GM23338 (cell line): Measurements from ENCODE around the gene SOD2. TPM values are rescaled to one million over a fixed set of nuclear protein-coding genes. Genes with fewer than 3 reads are reported as not detected.
"Not testable (repeated sequence)": the region's sequence is repeated elsewhere in the genome, so short reads cannot be mapped to it uniquely, and the experiment has no call there.

Source experiments
- ATAC-seq: fragments of 200-7000 bp; cut with Tn5 transposase; 3 replicates; pipeline ENCODE4 v1.9.1; 2020
- DNase-seq: peaks from one replicate; pipeline ENCODE4 v3.0.0-alpha.2; 2015; ENCODE audit warnings: low spot score
- H2AFZ ChIP-seq: fragments of 200-600 bp; sonication (generic); 2 replicates; pipeline ENCODE4 v1.8.0; 2016; ENCODE audit warnings: antibody characterized with exemption, mild to moderate bottlenecking, moderate library complexity
- H3F3A ChIP-seq: fragments of 200-600 bp; sonication (generic); replicated peaks from 2 replicates; pipeline ENCODE4 v1.8.0; 2017; ENCODE audit warnings: antibody characterized with exemption, mixed run types, low read depth
- H3K27ac ChIP-seq: fragments of 200-600 bp; sonication (generic); 2 replicates; pipeline ENCODE4 v1.6.1; 2016; ENCODE audit warnings: low read depth
- H3K27me3 ChIP-seq: fragments of 200-600 bp; sonication (generic); 2 replicates; pipeline ENCODE4 v1.8.0; 2016; ENCODE audit warnings: mild to moderate bottlenecking, mixed run types, moderate library complexity; ENCODE audit not compliant: insufficient read depth
- H3K36me3 ChIP-seq: fragments of 200-600 bp; sonication (generic); 2 replicates; pipeline ENCODE4 v1.8.0; 2016; ENCODE audit warnings: mild to moderate bottlenecking; ENCODE audit not compliant: insufficient read depth
- H3K4me1 ChIP-seq: fragments of 200-600 bp; sonication (generic); 2 replicates; pipeline ENCODE4 v1.8.0; 2016; ENCODE audit warnings: mild to moderate bottlenecking, moderate library complexity; ENCODE audit not compliant: insufficient read depth
- H3K4me2 ChIP-seq: fragments of 200-600 bp; sonication (generic); 2 replicates; pipeline ENCODE4 v1.7.1; 2017; ENCODE audit warnings: mixed run types
- H3K4me3 ChIP-seq: fragments of 200-600 bp; sonication (generic); 2 replicates; pipeline ENCODE4 v1.6.1; 2016; ENCODE audit warnings: mixed run types
- H3K79me2 ChIP-seq: fragments of 200-600 bp; sonication (generic); replicated peaks from 2 replicates; pipeline ENCODE4 v1.8.0; 2017; ENCODE audit warnings: mild to moderate bottlenecking; ENCODE audit not compliant: insufficient read depth
- H3K9me2 ChIP-seq: fragments of 200-600 bp; sonication (generic); 2 replicates; pipeline ENCODE4 v1.8.0; 2017; ENCODE audit not compliant: insufficient read depth
- H4K20me1 ChIP-seq: fragments of 200-600 bp; sonication (generic); replicated peaks from 2 replicates; pipeline ENCODE4 v1.8.0; 2017; ENCODE audit warnings: mild to moderate bottlenecking; ENCODE audit not compliant: insufficient read depth
- H3K27ac Mint-ChIP-seq: 2 replicates; pipeline ENCODE4 v1.8.0; 2020; ENCODE audit warnings: inconsistent platforms, mild to moderate bottlenecking, moderate library complexity, mixed read lengths
- H3K27me3 Mint-ChIP-seq: 3 replicates; pipeline ENCODE4 v1.8.0; 2022; ENCODE audit warnings: low read depth, mild to moderate bottlenecking, moderate library complexity, mixed read lengths, inconsistent platforms; ENCODE audit not compliant: insufficient read depth, poor library complexity
- H3K36me3 Mint-ChIP-seq: 3 replicates; pipeline ENCODE4 v1.8.0; 2021; ENCODE audit warnings: low read depth, mild to moderate bottlenecking, inconsistent platforms, moderate library complexity, mixed read lengths
- H3K4me1 Mint-ChIP-seq: 3 replicates; pipeline ENCODE4 v1.8.0; 2020; ENCODE audit warnings: mild to moderate bottlenecking, inconsistent platforms, mixed read lengths
- H3K4me3 Mint-ChIP-seq: 3 replicates; pipeline ENCODE4 v1.8.0; 2021; ENCODE audit warnings: moderate library complexity, mild to moderate bottlenecking, inconsistent platforms, mixed read lengths
- H3K9me3 Mint-ChIP-seq: 3 replicates; pipeline ENCODE4 v1.8.0; 2020; ENCODE audit warnings: moderate library complexity, mild to moderate bottlenecking, inconsistent platforms, mixed read lengths
- CREB1 ChIP-seq: fragments of 250-450 bp; sonication (Bioruptor Pico); IDR thresholded peaks from 2 replicates; pipeline ENCODE4 v1.5.0; 2020; ENCODE audit warnings: low read depth, mild to moderate bottlenecking, moderate library complexity
- JUNB ChIP-seq: IDR thresholded peaks from one replicate; pipeline ENCODE4 v1.6.1; 2016; ENCODE audit warnings: antibody characterized with exemption; ENCODE audit not compliant: unreplicated experiment
- polyA plus RNA-seq: library from polyadenylated mRNA; unstranded; fragments of >200 nt; fragmentation: Nextera tagmentation; extraction: Ambion mirVana; gene quantifications from 2 replicates; pipeline ENCODE4 v1.2.1, GENCODE V29; 2016
- total RNA-seq: library from RNA; depleted of rRNA; stranded (reverse); fragments of >200 nt; shearing (Covaris generic); gene quantifications from 2 replicates; pipeline ENCODE4 v1.2.3, GENCODE V29; 2014

Gene SOD2
- total and polyA plus RNA-seq, 2 experiments from 2014 or later: 44.1 to 73.0 TPM

- not testable (repeated sequence) for H3K4me3 ChIP-seq, H4K20me1 ChIP-seq, H3K79me2 ChIP-seq, H3K36me3 ChIP-seq, H3K4me1 ChIP-seq, H3K4me2 ChIP-seq, H3K27ac Mint-ChIP-seq, H3K27me3 Mint-ChIP-seq, H3K9me2 ChIP-seq, H3F3A ChIP-seq, H3K27ac ChIP-seq, H3K4me1 Mint-ChIP-seq, H2AFZ ChIP-seq, H3K4me3 Mint-ChIP-seq, DNase-seq, ATAC-seq, H3K27me3 ChIP-seq
- Mint-ChIP-seq H3K9me3 (peaks cover 21% of the 10 kb centered on the region), H3K36me3 (peaks cover 33% of the 10 kb centered on the region; the same call in 2 of the 3 replicates)
Observed at GRCh38 chr6:159676236-159676635, 16.8 kb downstream of the SOD2 start.

- H3F3A ChIP-seq: no peaks in the 10 kb centered on the region
- TF ChIP-seq JUNB (no peak), CREB1 (CRISPR knock-in tag) (no peak)
- no peaks in the 10 kb centered on the region for H3K9me2 ChIP-seq
- peaks cover 33% of the 10 kb centered on the region; the same call in 2 of the 3 replicates for H3K36me3 Mint-ChIP-seq
- H3K4me1 Mint-ChIP-seq: no peaks in the 10 kb centered on the region
- ATAC-seq: no peak
- H3K79me2 ChIP-seq: no peaks in the 10 kb centered on the region
- H3K27me3 ChIP-seq: no peaks in the 10 kb centered on the region
- H3K4me3 ChIP-seq: no peak overlapping the region
- H3K27ac Mint-ChIP-seq: no peak overlapping the region
- H3K4me3 Mint-ChIP-seq: no peak overlapping the region
- no peak overlapping the region for H3K4me2 ChIP-seq
- H3K4me1 ChIP-seq: no peaks in the 10 kb centered on the region
- no peaks in the 10 kb centered on the region for H3K27me3 Mint-ChIP-seq
- 0 out of 2 replicates have a peak, but pooled peaks cover 4% of the 10 kb centered on the region for H3K36me3 ChIP-seq
- no peak for DNase-seq
- H3K9me3 Mint-ChIP-seq: peaks cover 39% of the 10 kb centered on the region
- no peak overlapping the region for H3K27ac ChIP-seq
- H4K20me1 ChIP-seq: no peaks in the 10 kb centered on the region
- no peak overlapping the region for H2AFZ ChIP-seq
Observed at GRCh38 chr6:159665868-159666635, 27.0 kb downstream of the SOD2 start.

- H3K4me1 ChIP-seq, H3K4me3 Mint-ChIP-seq, ATAC-seq, H3K27me3 ChIP-seq, H3K36me3 ChIP-seq, H4K20me1 ChIP-seq, H3K79me2 ChIP-seq, H3K27me3 Mint-ChIP-seq, H3K9me2 ChIP-seq, H3K27ac ChIP-seq, H3K4me3 ChIP-seq, H3F3A ChIP-seq, H3K27ac Mint-ChIP-seq, H2AFZ ChIP-seq, H3K4me1 Mint-ChIP-seq, DNase-seq, H3K4me2 ChIP-seq: not testable (repeated sequence)
- peaks cover 31% of the 10 kb centered on the region for H3K36me3 Mint-ChIP-seq
- peaks cover 30% of the 10 kb centered on the region for H3K9me3 Mint-ChIP-seq
Observed at GRCh38 chr6:159663368-159663889, 29.6 kb downstream of the SOD2 start.

GRCh38 chr6:159661977-159662376, 31.1 kb downstream of the SOD2 start:
- not testable (repeated sequence) for H3K27me3 ChIP-seq, H3K79me2 ChIP-seq, DNase-seq, H3K27ac Mint-ChIP-seq, H3K36me3 ChIP-seq, H3F3A ChIP-seq, H3K27me3 Mint-ChIP-seq, H3K4me3 ChIP-seq, H4K20me1 ChIP-seq, H3K4me2 ChIP-seq, H2AFZ ChIP-seq, H3K27ac ChIP-seq, H3K4me1 ChIP-seq, ATAC-seq, H3K4me3 Mint-ChIP-seq, H3K9me2 ChIP-seq, H3K4me1 Mint-ChIP-seq
- Mint-ChIP-seq H3K9me3 (peaks cover 32% of the 10 kb centered on the region), H3K36me3 (peaks cover 28% of the 10 kb centered on the region)
